Smooth muscle cell (in vitro differentiated cells): ENCODE measurements around the gene WWOX. TPM values are rescaled to one million over a fixed set of nuclear protein-coding genes. Genes with fewer than 3 reads are reported as not detected.

Source experiments
- DNase-seq: peaks from one replicate; lab custom pipeline; 2025; ENCODE audit not compliant: unreplicated experiment; lab: John Stamatoyannopoulos, UW
- H2AFZ ChIP-seq: fragments of 200-600 bp; sonication (generic); 2 replicates; pipeline ENCODE4 v1.6.0; 2016; ENCODE audit warnings: antibody characterized with exemption, low read depth, mild to moderate bottlenecking
- H3F3A ChIP-seq: fragments of 200-600 bp; sonication (generic); 2 replicates; pipeline ENCODE4 v1.6.0; 2017; ENCODE audit warnings: antibody characterized with exemption, low read depth
- H3K27ac ChIP-seq: fragments of 200-600 bp; sonication (generic); 2 replicates; pipeline ENCODE4 v1.5.1; 2016; ENCODE audit warnings: low read depth, mild to moderate bottlenecking
- H3K27me3 ChIP-seq: fragments of 200-600 bp; sonication (generic); 2 replicates; pipeline ENCODE4 v1.6.1; 2016; ENCODE audit warnings: low read depth, mild to moderate bottlenecking
- H3K36me3 ChIP-seq: fragments of 200-600 bp; sonication (generic); 2 replicates; pipeline ENCODE4 v1.5.1; 2016; ENCODE audit warnings: low read depth
- H3K4me1 ChIP-seq: fragments of 200-600 bp; sonication (generic); 2 replicates; pipeline ENCODE4 v1.5.1; 2016; ENCODE audit warnings: low read depth
- H3K4me2 ChIP-seq: fragments of 200-600 bp; sonication (generic); 2 replicates; pipeline ENCODE4 v1.6.0; 2016; ENCODE audit warnings: mild to moderate bottlenecking
- H3K4me3 ChIP-seq: fragments of 200-600 bp; sonication (generic); 2 replicates; pipeline ENCODE4 v1.5.1; 2016; ENCODE audit warnings: mild to moderate bottlenecking
- H3K79me2 ChIP-seq: fragments of 200-600 bp; sonication (generic); 2 replicates; pipeline ENCODE4 v1.6.0; 2016; ENCODE audit warnings: low read depth, mild to moderate bottlenecking
- H3K9ac ChIP-seq: fragments of 200-600 bp; sonication (generic); 2 replicates; pipeline ENCODE4 v1.6.0; 2016; ENCODE audit warnings: low read depth
- H3K9me3 ChIP-seq: fragments of 200-600 bp; sonication (generic); replicated peaks from 2 replicates; pipeline ENCODE4 v1.5.1; 2016; ENCODE audit warnings: low read depth
- H4K20me1 ChIP-seq: fragments of 200-600 bp; sonication (generic); 2 replicates; pipeline ENCODE4 v1.6.0; 2016; ENCODE audit warnings: low read depth
- CTCF ChIP-seq: fragments of 200-600 bp; sonication (generic); IDR thresholded peaks from 2 replicates; pipeline ENCODE4 v1.5.1; 2017; ENCODE audit warnings: borderline replicate concordance, mild to moderate bottlenecking, antibody characterized with exemption; ENCODE audit not compliant: insufficient read depth, poor library complexity, severe bottlenecking
- WGBS: methylation state at CpG from one replicate; pipeline ENCODE4 v1.1.7; 2016; ENCODE audit warnings: low lambda C conversion rate; 5-methylcytosine and 5-hydroxymethylcytosine counted together
- polyA plus RNA-seq: library from polyadenylated mRNA; unstranded; fragments of >200 nt; fragmentation: Nextera tagmentation; extraction: Ambion mirVana; gene quantifications from 2 replicates; pipeline ENCODE4 v1.2.1, GENCODE V29; 2016
- total RNA-seq: library from RNA; depleted of rRNA; stranded (reverse); fragments of >200 nt; gene quantifications from 2 replicates; pipeline ENCODE4 v1.2.3, GENCODE V29; 2014

The WWOX gene
- total and polyA plus RNA-seq, 2 experiments from 2014 or later: 7.5 to 14.0 TPM

- H4K20me1 ChIP-seq: no peaks in the 10 kb centered on the region
- H3F3A ChIP-seq: no peaks in the 10 kb centered on the region
- DNase-seq: no peak
- no peaks in the 10 kb centered on the region for H3K4me1 ChIP-seq
- no peak overlapping the region for H3K4me3 ChIP-seq
- H3K4me2 ChIP-seq: no peak overlapping the region
- no peak overlapping the region for H3K9ac ChIP-seq
- no peak for TF ChIP-seq CTCF
- peaks cover 6% of the 10 kb centered on the region for H3K27me3 ChIP-seq
- no peaks in the 10 kb centered on the region for H3K36me3 ChIP-seq
- H3K27ac ChIP-seq: no peak overlapping the region
- 83% methylated on average over 7 of the region's 7 CpGs for WGBS
- H3K79me2 ChIP-seq: no peaks in the 10 kb centered on the region
- H3K9me3 ChIP-seq: no peaks in the 10 kb centered on the region
- H2AFZ ChIP-seq: no peak overlapping the region
Observed at GRCh38 chr16:78385086-78385805, 285.8 kb downstream of the WWOX start.

- H3K4me2 ChIP-seq: no peak overlapping the region
- WGBS: 94% methylated on average over 15 of the region's 15 CpGs
Observed at GRCh38 chr16:78386557-78387324, 287.3 kb downstream of the WWOX start.

DNA sequence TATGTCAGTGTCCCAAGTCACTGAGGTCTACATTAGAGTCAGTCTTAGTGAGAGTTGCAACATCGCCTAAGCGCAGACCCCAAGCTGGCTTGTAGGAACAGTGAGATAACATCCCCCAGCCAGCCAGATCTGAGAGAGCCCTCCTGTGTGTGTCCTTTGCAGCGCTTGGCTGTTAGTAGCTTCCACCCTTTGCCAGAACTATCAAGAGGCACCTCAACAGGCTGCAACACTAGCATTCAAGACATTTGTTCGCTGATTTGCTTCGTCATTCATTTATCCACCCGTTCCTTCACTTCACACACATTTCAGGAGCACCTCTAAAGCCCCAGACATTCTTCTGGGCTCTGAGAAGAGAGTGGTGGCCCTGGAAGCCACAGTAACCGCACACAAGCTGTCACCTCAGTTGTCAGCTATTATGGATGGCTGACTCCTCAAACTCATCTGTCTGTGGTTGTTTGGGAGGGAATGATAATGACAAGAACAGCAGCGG is 289.6 kb downstream of the WWOX start:
- Histone ChIP-seq H2AFZ (no peak overlapping the region), H3K4me1 (no peaks in the 10 kb centered on the region), H3K9ac (no peak overlapping the region), H3K9me3 (no peaks in the 10 kb centered on the region), H3K4me3 (no peak overlapping the region), H3K79me2 (no peaks in the 10 kb centered on the region), H3K36me3 (no peaks in the 10 kb centered on the region), H4K20me1 (no peaks in the 10 kb centered on the region), H3K4me2 (no peak overlapping the region), H3F3A (no peaks in the 10 kb centered on the region), H3K27ac (no peak overlapping the region), H3K27me3 (no peaks in the 10 kb centered on the region)
- WGBS: 82% methylated on average over 8 of the region's 8 CpGs
- TF ChIP-seq CTCF: no peak
- no peak for DNase-seq

More at GRCh38 chr16:78386557-78387324, 287.3 kb downstream of the WWOX start:
- Histone ChIP-seq H3K9me3 (no peaks in the 10 kb centered on the region), H3K27ac (no peak overlapping the region), H3K79me2 (no peaks in the 10 kb centered on the region), H2AFZ (no peak overlapping the region), H3F3A (no peaks in the 10 kb centered on the region), H3K4me3 (no peak overlapping the region), H4K20me1 (no peaks in the 10 kb centered on the region), H3K27me3 (no peaks in the 10 kb centered on the region), H3K36me3 (no peaks in the 10 kb centered on the region), H3K4me1 (no peaks in the 10 kb centered on the region), H3K9ac (no peak overlapping the region)
- no peak for DNase-seq
- TF ChIP-seq CTCF: no peak
